ENCODE results near the gene KRT75.
"Not testable (repeated sequence)": the region's sequence is repeated elsewhere in the genome, so short reads cannot be mapped to it uniquely, and the experiment has no call there.

KRT75 gene

GRCh38 chr12:52434081-52434733 lies at the start of gene KRT75:
Gene KRT75 (minus strand): TSS chr12:52434371. CDS start chr12:52434304, 67 bp downstream.
- FAIRE-seq (no peak), DNase-seq (ENCODE audit: insufficient read length, low spot score) (no peak)
- TF ChIP-seq POLR2A (IDR thresholded peaks at IDR 0.05; ENCODE audit: low read depth, low read length) = no peak

- FAIRE-seq = no peak
- no peak for TF ChIP-seq POLR2A (IDR thresholded peaks at IDR 0.05; ENCODE audit: low read depth, low read length)
- no peak for DNase-seq (ENCODE audit: insufficient read length, low spot score)
These were observed 45.9 kb upstream of the KRT75 start for GRCh38 chr12:52480073-52480472.

DNA sequence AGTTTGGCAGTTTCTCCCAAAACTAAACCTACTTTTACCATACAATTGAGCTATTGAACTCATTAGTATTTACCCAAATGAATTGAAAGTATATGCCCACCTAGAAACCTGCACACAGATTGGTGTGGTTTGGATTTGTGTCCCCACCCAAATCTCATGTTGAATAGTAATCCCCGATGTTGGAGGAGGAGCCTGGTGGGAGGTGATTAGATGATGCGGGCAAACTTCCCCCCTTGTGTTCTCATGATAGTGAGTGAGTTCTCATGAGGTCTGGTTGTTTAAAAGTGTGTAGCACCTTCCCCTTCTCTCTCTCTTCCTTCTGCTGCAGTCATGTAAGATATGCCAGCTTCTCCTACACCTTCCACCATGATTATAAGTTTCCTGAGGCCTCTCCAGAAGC lies 43.5 kb upstream of the KRT75 start:
- FAIRE-seq = no peak
- TF ChIP-seq POLR2A (IDR thresholded peaks at IDR 0.05; ENCODE audit: low read depth, low read length) = no peak
- DNase-seq (ENCODE audit: insufficient read length, low spot score) = no peak

DNA sequence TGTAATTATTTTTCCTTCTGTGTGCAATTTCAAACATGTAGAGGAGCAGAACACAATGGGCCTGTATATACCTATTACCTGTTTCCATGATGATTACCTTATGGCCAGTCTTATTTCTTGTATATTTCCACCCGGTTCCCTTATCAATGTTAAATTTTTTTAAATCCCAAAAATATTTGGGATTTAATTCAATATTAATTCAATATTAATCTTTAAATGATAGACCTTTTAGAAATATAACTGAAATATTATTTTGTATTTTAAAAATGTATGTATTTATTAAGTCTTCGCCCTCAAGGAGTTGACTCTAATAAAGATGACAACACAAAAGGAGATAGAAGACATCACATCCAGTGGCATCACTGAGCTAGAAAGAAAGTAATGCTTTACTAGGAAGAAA lies 40.0 kb upstream of the KRT75 start:
- no peak for TF ChIP-seq POLR2A (IDR thresholded peaks at IDR 0.05; ENCODE audit: low read depth, low read length)
- DNase-seq (ENCODE audit: insufficient read length, low spot score) (no peak), FAIRE-seq (no peak)

GRCh38 chr12:52473768-52474167 lies 39.6 kb upstream of the KRT75 start, which contains the start of gene KRT6C:
Gene KRT6C (minus strand): TSS chr12:52473805. CDS start chr12:52473737, 68 bp downstream.
- TF ChIP-seq POLR2A (IDR thresholded peaks at IDR 0.05; ENCODE audit: low read depth, low read length) = no peak
- no peak for DNase-seq (ENCODE audit: insufficient read length, low spot score)
- FAIRE-seq = no peak

DNA sequence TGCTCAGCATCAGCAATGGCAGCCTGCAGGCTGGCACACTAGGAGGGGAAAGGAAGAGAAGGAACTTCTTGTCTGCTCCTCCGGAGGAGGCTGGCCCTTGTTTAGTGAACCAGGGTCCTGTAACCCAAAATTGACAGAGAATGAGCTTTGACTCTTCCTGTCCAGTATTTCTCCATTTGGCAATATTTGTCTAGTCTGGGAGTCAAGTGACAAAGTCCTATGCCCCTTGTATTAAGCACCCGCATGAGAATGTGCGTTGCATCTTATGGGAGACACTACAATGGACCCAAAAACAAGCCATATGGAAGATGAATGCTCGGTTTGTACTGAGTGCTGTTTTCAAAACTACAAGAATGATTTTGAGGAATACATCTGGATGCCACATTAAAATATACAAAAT lies 35.7 kb upstream of the KRT75 start:
- TF ChIP-seq POLR2A (IDR thresholded peaks at IDR 0.05; ENCODE audit: low read depth, low read length) = no peak
- FAIRE-seq = no peak

DNA sequence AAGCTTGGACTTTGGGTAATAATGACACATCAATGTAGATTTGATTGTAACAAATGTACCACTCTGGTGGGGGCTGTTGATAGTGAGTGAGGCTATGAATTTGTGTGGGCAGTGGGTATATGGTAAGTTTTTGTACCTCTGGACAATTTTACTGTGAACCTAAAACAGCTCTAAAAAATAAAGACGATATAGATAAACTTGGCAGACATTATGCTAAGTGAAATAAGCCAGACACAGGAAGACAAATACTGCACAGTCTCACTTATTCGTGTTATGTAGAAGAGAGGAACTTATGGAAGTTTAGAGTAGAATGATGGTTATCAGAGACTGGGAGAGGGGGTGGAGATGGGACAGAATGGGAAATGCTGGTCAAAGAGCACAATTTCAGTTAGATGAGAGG lies 30.7 kb upstream of the KRT75 start:
- no peak for DNase-seq (ENCODE audit: insufficient read length, low spot score)
- no peak for FAIRE-seq
- TF ChIP-seq POLR2A (IDR thresholded peaks at IDR 0.05; ENCODE audit: low read depth, low read length) = no peak

More for the DNA sequence above, 35.7 kb upstream of the KRT75 start:
- no peak for DNase-seq (ENCODE audit: insufficient read length, low spot score)

DNA sequence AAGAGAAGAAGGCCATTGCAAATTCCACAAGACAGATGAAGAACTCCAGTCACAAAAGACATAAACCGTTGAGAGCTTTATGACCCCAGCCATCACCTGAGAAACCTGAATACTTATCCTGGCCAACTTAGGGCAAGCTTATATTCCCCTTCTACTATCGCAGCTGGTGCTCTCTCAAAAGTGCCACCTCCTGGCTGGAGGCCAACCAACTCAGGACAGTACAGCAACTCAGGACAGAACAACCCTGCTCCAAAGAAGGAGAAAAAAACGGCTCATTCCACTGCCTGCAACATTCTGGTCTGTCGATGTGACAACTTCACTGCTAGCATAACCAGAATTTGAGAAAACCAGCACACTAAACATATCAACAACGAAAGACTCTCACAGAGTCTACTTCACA lies 27.5 kb upstream of the KRT75 start:
- TF ChIP-seq POLR2A (IDR thresholded peaks at IDR 0.05; ENCODE audit: low read depth, low read length) = no peak
- FAIRE-seq (no peak), DNase-seq (ENCODE audit: insufficient read length, low spot score) (no peak)

DNA sequence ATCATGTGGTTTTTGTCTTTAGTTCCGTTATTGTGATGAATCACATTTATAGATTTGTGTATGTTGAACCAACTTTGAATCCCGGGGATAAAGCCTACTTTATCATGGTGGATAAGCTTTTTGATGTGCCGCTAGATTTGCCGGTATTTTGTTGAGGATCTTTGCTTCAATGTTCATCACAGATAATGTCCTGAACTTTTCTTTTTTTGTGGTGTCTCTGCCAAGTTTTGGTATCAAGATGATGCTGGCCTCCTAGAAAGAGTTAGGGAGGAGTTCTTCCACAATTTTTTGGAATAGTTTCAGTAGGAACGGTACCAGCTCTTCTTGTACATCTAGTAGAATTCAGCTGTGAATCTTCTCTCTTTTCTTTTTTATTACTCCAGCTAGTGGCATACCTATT lies 24.7 kb upstream of the KRT75 start:
- no peak for TF ChIP-seq POLR2A (IDR thresholded peaks at IDR 0.05; ENCODE audit: low read depth, low read length)
- DNase-seq (ENCODE audit: insufficient read length, low spot score) (no peak), FAIRE-seq (no peak)

GRCh38 chr12:52455821-52456220 lies 21.6 kb upstream of the KRT75 start:
- no peak for TF ChIP-seq POLR2A (IDR thresholded peaks at IDR 0.05; ENCODE audit: low read depth, low read length)
- DNase-seq (ENCODE audit: insufficient read length, low spot score) (no peak), FAIRE-seq (no peak)

DNA sequence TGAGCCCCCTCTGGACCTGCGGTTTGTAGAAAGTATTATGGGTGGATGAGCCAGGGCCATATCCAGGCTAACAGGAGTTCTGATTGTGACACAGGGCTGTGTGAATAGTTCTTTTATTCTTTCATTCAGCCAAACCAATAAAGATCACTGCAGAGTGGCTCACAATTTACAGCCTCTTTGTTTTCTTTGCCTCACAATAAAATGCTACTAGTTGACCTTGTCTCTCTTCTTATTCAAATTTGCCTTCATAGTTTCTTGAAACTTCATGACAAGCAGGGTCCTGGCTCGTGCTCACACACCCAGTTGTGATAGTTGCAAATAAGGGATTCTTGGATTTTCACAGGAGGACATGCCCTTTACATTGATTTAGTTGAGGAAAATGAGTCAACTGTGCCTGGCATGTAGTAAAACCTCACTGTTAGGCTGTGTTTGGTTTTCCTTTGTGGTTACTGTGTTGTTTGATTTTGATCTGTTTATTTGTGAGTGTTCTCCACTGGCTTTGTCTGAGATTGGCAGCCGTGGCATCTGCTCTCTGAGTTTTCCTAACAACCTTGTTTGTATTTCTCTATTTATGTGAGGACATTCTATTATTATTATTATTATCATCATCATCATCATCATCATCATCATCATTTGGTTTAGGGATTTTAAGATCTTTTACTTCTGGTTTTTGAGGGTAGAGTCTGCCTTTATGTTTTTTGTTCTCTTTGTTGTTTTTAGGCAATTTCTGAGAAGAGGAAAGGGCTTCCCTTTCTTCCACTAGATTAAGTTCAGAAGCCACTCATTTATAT lies 20.4 kb upstream of the KRT75 start:
- no peak for DNase-seq (ENCODE audit: insufficient read length, low spot score)
- TF ChIP-seq POLR2A (IDR thresholded peaks at IDR 0.05; ENCODE audit: low read depth, low read length) = no peak
- no peak for FAIRE-seq

GRCh38 chr12:52452101-52452500 lies 17.9 kb upstream of the KRT75 start, which contains the start of gene KRT6B:
Gene KRT6B (minus strand): TSS chr12:52452146. CDS start chr12:52452078, 68 bp downstream.
- FAIRE-seq = no peak
- no peak for DNase-seq (ENCODE audit: insufficient read length, low spot score)
- TF ChIP-seq POLR2A (IDR thresholded peaks at IDR 0.05; ENCODE audit: low read depth, low read length) = no peak

DNA sequence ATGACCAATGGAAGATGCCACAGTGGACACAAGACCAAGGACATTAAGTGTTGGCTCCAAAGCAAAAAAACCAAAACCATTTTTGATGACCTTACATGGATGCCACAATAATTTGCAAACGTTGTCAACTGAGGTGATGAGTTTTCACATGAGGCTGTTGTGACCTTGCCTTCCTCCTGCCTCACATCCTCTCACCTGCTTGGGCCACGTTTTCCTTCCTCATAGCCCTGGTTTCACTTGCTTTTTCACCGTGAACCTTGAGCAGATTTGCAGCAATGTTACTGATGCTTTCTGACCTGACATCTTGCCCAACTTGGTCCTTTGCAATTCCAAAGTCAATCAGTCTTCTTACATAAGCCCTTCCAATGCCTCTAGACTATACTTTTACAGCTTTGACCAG lies 14.1 kb upstream of the KRT75 start:
- DNase-seq (ENCODE audit: insufficient read length, low spot score) = no peak
- FAIRE-seq = no peak
- no peak for TF ChIP-seq POLR2A (IDR thresholded peaks at IDR 0.05; ENCODE audit: low read depth, low read length)

GRCh38 chr12:52447196-52447595 lies 13.0 kb upstream of the KRT75 start:
- DNase-seq (ENCODE audit: insufficient read length, low spot score); FAIRE-seq: not testable (repeated sequence)

All from H54 (cell line).